Activated effector memory CD4-positive, alpha-beta T cell treated with Interleukin-2 at 50 U/mL for 16 hours (primary cell): ENCODE data around the gene ATP11B.

Experiments used
- DNase-seq: peaks from one replicate; pipeline ENCODE4 v3.0.0-alpha.2; 2020

The ATP11B gene

GRCh38 chr3:182913889-182914288 is 120.6 kb downstream of the ATP11B start:
- no peak for DNase-seq

GRCh38 chr3:182914341-182914740 is 121.0 kb downstream of the ATP11B start:
- no peak for DNase-seq

- no peak for DNase-seq
Observed at GRCh38 chr3:182917134-182917533, 123.8 kb downstream of the ATP11B start.

- DNase-seq, result no peak
Observed at GRCh38 chr3:182919866-182920357, 126.6 kb downstream of the ATP11B start.

GRCh38 chr3:182920515-182921084 is 127.3 kb downstream of the ATP11B start:
- DNase-seq, result no peak

GRCh38 chr3:182921665-182922355 is 128.5 kb downstream of the ATP11B start:
- no peak for DNase-seq

- no peak for DNase-seq
Observed at GRCh38 chr3:182925330-182925943, 132.1 kb downstream of the ATP11B start.

- DNase-seq, result no peak
Observed at GRCh38 chr3:182925944-182926337, 132.6 kb downstream of the ATP11B start.

- DNase-seq, result no peak
Observed at GRCh38 chr3:182935803-182936202, 142.5 kb downstream of the ATP11B start.

GRCh38 chr3:182936239-182936917 is 143.1 kb downstream of the ATP11B start:
- no peak for DNase-seq

- DNase-seq, result no peak
Observed at GRCh38 chr3:182936918-182937285, 143.6 kb downstream of the ATP11B start.

GRCh38 chr3:182937293-182938051 is 144.2 kb downstream of the ATP11B start:
- no peak for DNase-seq

GRCh38 chr3:182940266-182940808 is 147.0 kb downstream of the ATP11B start:
- no peak for DNase-seq

GRCh38 chr3:182941719-182942118 is 148.4 kb downstream of the ATP11B start:
- no peak for DNase-seq

- no peak for DNase-seq
Observed at GRCh38 chr3:182947888-182948287, 154.6 kb downstream of the ATP11B start.

- DNase-seq, result no peak
Observed at GRCh38 chr3:182948305-182948704, 155.0 kb downstream of the ATP11B start.

- no peak for DNase-seq
Observed at GRCh38 chr3:182949688-182950087, 156.4 kb downstream of the ATP11B start.

GRCh38 chr3:182954553-182955235 is 161.4 kb downstream of the ATP11B start:
- no peak for DNase-seq

GRCh38 chr3:182957226-182957625 is 163.9 kb downstream of the ATP11B start:
- DNase-seq, result no peak

GRCh38 chr3:182957676-182958266 is 164.5 kb downstream of the ATP11B start:
- no peak for DNase-seq
